Activated T-cell treated with anti-CD3 and anti-CD28 coated beads for 24 hours (primary cell): Measurements from ENCODE around the gene NECAB2.

Source experiments
- DNase-seq: peaks from one replicate; pipeline ENCODE4 v3.0.0-alpha.2; 2020; ENCODE audit warnings: low read depth

The NECAB2 gene

GRCh38 chr16:83952940-83953795 is 14.9 kb upstream of the NECAB2 start, which contains the start of gene OSGIN1:
Gene OSGIN1 (plus strand): TSS chr16:83953240. CDS start chr16:83957672, 4,432 bp downstream.
- DNase-seq, result peak; percentile 81

- DNase-seq, result peak; percentile 7
These were observed 14.1 kb upstream of the NECAB2 start for GRCh38 chr16:83953796-83954576.

- no peak for DNase-seq
These were observed 13.4 kb upstream of the NECAB2 start for GRCh38 chr16:83954577-83955016.

GRCh38 chr16:83955218-83956130 is 12.6 kb upstream of the NECAB2 start:
- no peak for DNase-seq

GRCh38 chr16:83956336-83957289 is 11.4 kb upstream of the NECAB2 start:
- DNase-seq, result peak; percentile 67

GRCh38 chr16:83957296-83957855 is 10.7 kb upstream of the NECAB2 start:
- no peak for DNase-seq

GRCh38 chr16:83958137-83958845 is 9.8 kb upstream of the NECAB2 start:
- no peak for DNase-seq

GRCh38 chr16:83958846-83959565 is 9.0 kb upstream of the NECAB2 start:
- DNase-seq, result no peak

GRCh38 chr16:83959656-83960434 is 8.2 kb upstream of the NECAB2 start:
- no peak for DNase-seq

GRCh38 chr16:83960521-83961249 is 7.4 kb upstream of the NECAB2 start:
- no peak for DNase-seq

GRCh38 chr16:83961591-83961990 is 6.5 kb upstream of the NECAB2 start:
- DNase-seq, result no peak

- DNase-seq, result no peak
These were observed 4.5 kb upstream of the NECAB2 start for GRCh38 chr16:83963277-83964119.

- DNase-seq, result no peak
These were observed 3.2 kb upstream of the NECAB2 start for GRCh38 chr16:83964684-83965443.

GRCh38 chr16:83965444-83966152 is 2.4 kb upstream of the NECAB2 start:
- no peak for DNase-seq

GRCh38 chr16:83966153-83966696 is 1.8 kb upstream of the NECAB2 start:
- no peak for DNase-seq
